ENCODE measurements around the gene CRKL.
"Not testable (repeated sequence)": the region's sequence is repeated elsewhere in the genome, so short reads cannot be mapped to it uniquely, and the experiment has no call there.

The CRKL gene

GRCh38 chr22:20903093-20903492 is 14.1 kb upstream of the CRKL start:
- no peak for DNase-seq

GRCh38 chr22:20904008-20904979 is 12.9 kb upstream of the CRKL start:
- DNase-seq = peak; percentile 31

- no peak for DNase-seq
Observed at GRCh38 chr22:20904980-20905355, 12.2 kb upstream of the CRKL start.

- DNase-seq = no peak
Observed at GRCh38 chr22:20905415-20906386, 11.5 kb upstream of the CRKL start.

GRCh38 chr22:20906387-20906767 is 10.8 kb upstream of the CRKL start:
- DNase-seq = no peak

- not testable (repeated sequence) for DNase-seq
Observed at GRCh38 chr22:20908717-20909116, 8.5 kb upstream of the CRKL start.

- no peak for DNase-seq
Observed at GRCh38 chr22:20909543-20910303, 7.5 kb upstream of the CRKL start.

- no peak for DNase-seq
Observed at GRCh38 chr22:20912494-20912893, 4.7 kb upstream of the CRKL start.

GRCh38 chr22:20918663-20919218 is 1.5 kb downstream of the CRKL start:
- no peak for DNase-seq

- DNase-seq = no peak
Observed at GRCh38 chr22:20919718-20920117, 2.5 kb downstream of the CRKL start.

GRCh38 chr22:20920881-20921203 is 3.6 kb downstream of the CRKL start:
- DNase-seq = no peak

GRCh38 chr22:20922141-20922751 is 5.0 kb downstream of the CRKL start:
- no peak for DNase-seq

GRCh38 chr22:20926243-20926642 is 9.0 kb downstream of the CRKL start:
- no peak for DNase-seq

- DNase-seq = no peak
Observed at GRCh38 chr22:20927940-20928572, 10.8 kb downstream of the CRKL start.

GRCh38 chr22:20928573-20928967 is 11.4 kb downstream of the CRKL start:
- DNase-seq = no peak

GRCh38 chr22:20930004-20930403 is 12.8 kb downstream of the CRKL start:
- no peak for DNase-seq

- DNase-seq = not testable (repeated sequence)
Observed at GRCh38 chr22:20930435-20930834, 13.2 kb downstream of the CRKL start.

- DNase-seq = no peak
Observed at GRCh38 chr22:20931126-20931654, 14.0 kb downstream of the CRKL start.

GRCh38 chr22:20933910-20934309 is 16.7 kb downstream of the CRKL start:
- no peak for DNase-seq

- not testable (repeated sequence) for DNase-seq
Observed at GRCh38 chr22:20935049-20935448, 17.8 kb downstream of the CRKL start.
